ENCODE results near the gene MPG. TPM values are rescaled to one million over a fixed set of nuclear protein-coding genes. Genes with fewer than 3 reads are reported as not detected.

Gene MPG
- total and polyA plus RNA-seq, 10 of the 15 experiments (the other 5 are each of a cell fraction or from before 2014, with no cell fraction given): 0.32 to 193 (median 55.7) TPM

- Histone ChIP-seq H3K4me3 (no peak overlapping the region), H3K4me1 (ENCODE audit: control insufficient read depth, insufficient read depth, low read length) (no peaks in the 10 kb centered on the region), H3K79me2 (ENCODE audit: control insufficient read depth, insufficient read depth, low read length) (no peaks in the 10 kb centered on the region), H2AFZ (ENCODE audit: control insufficient read depth, low read depth, low read length) (no peak overlapping the region), H3K27ac (ENCODE audit: control insufficient read depth, insufficient read depth) (no peak overlapping the region), H3K9me3 (replicated peaks; ENCODE audit: control insufficient read depth, insufficient read depth, low read length) (no peaks in the 10 kb centered on the region), H4K20me1 (ENCODE audit: control insufficient read depth, insufficient read depth) (no peaks in the 10 kb centered on the region), H3K9ac (ENCODE audit: control insufficient read depth, insufficient read depth, low read length) (no peak overlapping the region), H3K36me3 (ENCODE audit: control insufficient read depth in 2 of 2, insufficient read depth in 2 of 2, low read length in 1 of 2) (peaks cover 8 to 10% of the 10 kb centered on the region in 2 experiments; a peak in 3 of 4 replicates), H3K27me3 (replicated peaks in 1 of 2; ENCODE audit: control insufficient read depth in 2 of 2, insufficient read depth in 2 of 2, low read length in 1 of 2) (no peaks in the 10 kb centered on the region), H3K4me2 (ENCODE audit: control insufficient read depth, insufficient read depth) (no peak overlapping the region)
- RAD21 ChIA-PET (ENCODE audit: unreplicated experiment): interaction anchor here (0.6 to 6.5 kb wide), 15 partner anchors 8 to 265 kb away, joined by 3 to 132 read pairs (median 4); partner anchors contain the start of genes POLR3K and SNRNP25
- POLR2A ChIA-PET: interaction anchor here (0.5 to 3.2 kb wide), 8 partner anchors 10 to 492 kb away, joined by 3 to 18 read pairs (median 3); no protein-coding TSS in a partner anchor
- SMC1A ChIA-PET (ENCODE audit: uncharacterized antibody, unreplicated experiment): interaction anchor here (0.6 to 5.7 kb wide), 8 partner anchors 10 to 92 kb away, joined by 3 to 77 read pairs (median 6); partner anchors contain the start of genes POLR3K and SNRNP25
- ATAC-seq: peak; percentile 99
- 2% methylated on average over 11 of the region's 11 CpGs for WGBS (ENCODE audit: insufficient coverage, insufficient replicate concordance, low lambda C conversion rate, missing lambda C conversion rate)
- DNase-seq (ENCODE audit: low read depth, low spot score): peak; percentile 55
- peak; percentile 88 for FAIRE-seq
- BruUV-seq (replicated peaks): no TSS peak
- intact Hi-C loops (cut with micrococcal nuclease; ENCODE audit: unreplicated experiment) (loop anchor here (1.0 kb wide), 1 partner anchor 32 kb away; no protein-coding TSS in a partner anchor), in situ Hi-C loops (cut with MboI) (no loop called here)
- CTCF ChIA-PET: interaction anchor here (0.6 to 7.9 kb wide), 21 partner anchors 9 to 1284 kb away, joined by 3 to 319 read pairs (median 5); partner anchors contain the start of genes MPG, MRPL28, POLR3K and RHBDF1
- TF ChIP-seq MAX (IDR thresholded peaks at IDR 0.05; ENCODE audit: low read depth, low read length): peak; percentile 42; the same call in 1 of the 2 replicates
- no peak for TF ChIP-seq PKNOX1 (IDR thresholded peaks at IDR 0.05)
- peak; percentile 58 for TF ChIP-seq POLR2A (IDR thresholded peaks at IDR 0.05; ENCODE audit: low read depth, low read length)
- TF ChIP-seq POU2F2 (IDR thresholded peaks at IDR 0.05; ENCODE audit: borderline replicate concordance, low read depth, low read length): peak; percentile 58; the same call in 1 of the 3 replicates
- TF ChIP-seq NBN (IDR thresholded peaks at IDR 0.05): peak; percentile 63; the same call in 1 of the 2 replicates
- TF ChIP-seq RAD51 (IDR thresholded peaks at IDR 0.05): peak; percentile 83
- peak; percentile 91 for TF ChIP-seq TCF12 (IDR thresholded peaks at IDR 0.05; ENCODE audit: low read depth, low read length)
- TF ChIP-seq IRF4 (IDR thresholded peaks at IDR 0.05; ENCODE audit: low read depth, low read length): 0 out of 2 replicates have a peak, but pooled peaks have one; percentile 48
- TF ChIP-seq RFX5 (IDR thresholded peaks at IDR 0.05; ENCODE audit: low read depth, low read length): no peak
- TF ChIP-seq ZNF207 (IDR thresholded peaks at IDR 0.05; ENCODE audit: borderline replicate concordance): peak; percentile 58; the same call in 1 of the 2 replicates
- TF ChIP-seq, protein P1, sequence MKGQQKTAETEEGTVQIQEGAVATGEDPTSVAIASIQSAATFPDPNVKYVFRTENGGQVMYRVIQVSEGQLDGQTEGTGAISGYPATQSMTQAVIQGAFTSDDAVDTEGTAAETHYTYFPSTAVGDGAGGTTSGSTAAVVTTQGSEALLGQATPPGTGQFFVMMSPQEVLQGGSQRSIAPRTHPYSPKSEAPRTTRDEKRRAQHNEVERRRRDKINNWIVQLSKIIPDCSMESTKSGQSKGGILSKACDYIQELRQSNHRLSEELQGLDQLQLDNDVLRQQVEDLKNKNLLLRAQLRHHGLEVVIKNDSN (IDR thresholded peaks at IDR 0.05; ENCODE audit: borderline replicate concordance, extremely low read length, insufficient read depth, low read depth, low read length): peak; percentile 70
- peak; percentile 55 for TF ChIP-seq SP1 (IDR thresholded peaks at IDR 0.05; ENCODE audit: low read depth, low read length)
- TF ChIP-seq TAF1 (IDR thresholded peaks at IDR 0.05; ENCODE audit: borderline replicate concordance, low read depth, low read length): no peak
- no peak for TF ChIP-seq MXI1 (IDR thresholded peaks at IDR 0.05; ENCODE audit: low read depth, low read length)
- no peak for TF ChIP-seq CBX5 (IDR thresholded peaks at IDR 0.05; ENCODE audit: low read depth)
- TF ChIP-seq, protein P2, sequence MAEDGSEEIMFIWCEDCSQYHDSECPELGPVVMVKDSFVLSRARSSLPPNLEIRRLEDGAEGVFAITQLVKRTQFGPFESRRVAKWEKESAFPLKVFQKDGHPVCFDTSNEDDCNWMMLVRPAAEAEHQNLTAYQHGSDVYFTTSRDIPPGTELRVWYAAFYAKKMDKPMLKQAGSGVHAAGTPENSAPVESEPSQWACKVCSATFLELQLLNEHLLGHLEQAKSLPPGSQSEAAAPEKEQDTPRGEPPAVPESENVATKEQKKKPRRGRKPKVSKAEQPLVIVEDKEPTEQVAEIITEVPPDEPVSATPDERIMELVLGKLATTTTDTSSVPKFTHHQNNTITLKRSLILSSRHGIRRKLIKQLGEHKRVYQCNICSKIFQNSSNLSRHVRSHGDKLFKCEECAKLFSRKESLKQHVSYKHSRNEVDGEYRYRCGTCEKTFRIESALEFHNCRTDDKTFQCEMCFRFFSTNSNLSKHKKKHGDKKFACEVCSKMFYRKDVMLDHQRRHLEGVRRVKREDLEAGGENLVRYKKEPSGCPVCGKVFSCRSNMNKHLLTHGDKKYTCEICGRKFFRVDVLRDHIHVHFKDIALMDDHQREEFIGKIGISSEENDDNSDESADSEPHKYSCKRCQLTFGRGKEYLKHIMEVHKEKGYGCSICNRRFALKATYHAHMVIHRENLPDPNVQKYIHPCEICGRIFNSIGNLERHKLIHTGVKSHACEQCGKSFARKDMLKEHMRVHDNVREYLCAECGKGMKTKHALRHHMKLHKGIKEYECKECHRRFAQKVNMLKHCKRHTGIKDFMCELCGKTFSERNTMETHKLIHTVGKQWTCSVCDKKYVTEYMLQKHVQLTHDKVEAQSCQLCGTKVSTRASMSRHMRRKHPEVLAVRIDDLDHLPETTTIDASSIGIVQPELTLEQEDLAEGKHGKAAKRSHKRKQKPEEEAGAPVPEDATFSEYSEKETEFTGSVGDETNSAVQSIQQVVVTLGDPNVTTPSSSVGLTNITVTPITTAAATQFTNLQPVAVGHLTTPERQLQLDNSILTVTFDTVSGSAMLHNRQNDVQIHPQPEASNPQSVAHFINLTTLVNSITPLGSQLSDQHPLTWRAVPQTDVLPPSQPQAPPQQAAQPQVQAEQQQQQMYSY (CRISPR knock-in tag; IDR thresholded peaks at IDR 0.05): no peak
- TF ChIP-seq GATAD2B (conservative IDR thresholded peaks at IDR 0.05; ENCODE audit: low read depth): peak; percentile 41; the same call in 1 of the 2 replicates
- TF ChIP-seq RUNX3 (IDR thresholded peaks at IDR 0.05; ENCODE audit: low read length): peak; percentile 58; the same call in 1 of the 2 replicates
- TF ChIP-seq NFXL1 (IDR thresholded peaks at IDR 0.05; ENCODE audit: borderline replicate concordance): no peak
- TF ChIP-seq LARP7 (IDR thresholded peaks at IDR 0.05): peak; percentile 45; the same call in 1 of the 2 replicates
These were observed 18.9 kb downstream of the MPG start for GRCh38 chr16:96935-97381.

All from GM12878 (cell line).